AG09309 (cell line): ENCODE results near the gene NOP14.
"Not testable (repeated sequence)": the region's sequence is repeated elsewhere in the genome, so short reads cannot be mapped to it uniquely, and the experiment has no call there.

ENCODE experiments used
- DNase-seq: peaks from one replicate; pipeline ENCODE4 v3.0.0-alpha.2; 2010; ENCODE audit warnings: low read depth
- H3K4me3 ChIP-seq: 2 replicates; pipeline ENCODE4 v1.5.1; 2011; ENCODE audit warnings: mild to moderate bottlenecking, low read depth, low read length, moderate library complexity; ENCODE audit not compliant: control insufficient read depth
- CTCF ChIP-seq: IDR thresholded peaks from 2 replicates; pipeline ENCODE4 v1.5.1; 2011; ENCODE audit warnings: mild to moderate bottlenecking, low read depth, low read length, inconsistent platforms; ENCODE audit not compliant: insufficient read depth, control insufficient read depth; ENCODE audit errors: missing control alignments

The NOP14 gene

GRCh38 chr4:2941138-2942036 lies 21.8 kb downstream of the NOP14 start:
- no peak for TF ChIP-seq CTCF

GRCh38 chr4:2940267-2941137 lies 22.7 kb downstream of the NOP14 start:
- no peak for TF ChIP-seq CTCF
- DNase-seq, result no peak
- no peak overlapping the region for H3K4me3 ChIP-seq

More at GRCh38 chr4:2941138-2942036, 21.8 kb downstream of the NOP14 start:
- no peak for DNase-seq
- H3K4me3 ChIP-seq, result no peak overlapping the region

- DNase-seq, result no peak
- TF ChIP-seq CTCF, result no peak
Observed at GRCh38 chr4:2939383-2940243, 23.6 kb downstream of the NOP14 start.

GRCh38 chr4:2938906-2939305 lies 24.3 kb downstream of the NOP14 start:
- H3K4me3 ChIP-seq, result no peak overlapping the region
- TF ChIP-seq CTCF, result no peak
- no peak for DNase-seq

More at GRCh38 chr4:2939383-2940243, 23.6 kb downstream of the NOP14 start:
- H3K4me3 ChIP-seq, result no peak overlapping the region

GRCh38 chr4:2938411-2938810 lies 24.8 kb downstream of the NOP14 start:
- not testable (repeated sequence) for DNase-seq, H3K4me3 ChIP-seq

GRCh38 chr4:2937986-2938385 lies 25.2 kb downstream of the NOP14 start:
- DNase-seq, result no peak
- no peak for TF ChIP-seq CTCF
- no peak overlapping the region for H3K4me3 ChIP-seq
